ENCODE data around the gene KRR1. TPM values are rescaled to one million over a fixed set of nuclear protein-coding genes. Genes with fewer than 3 reads are reported as not detected.
"Not testable (repeated sequence)": the region's sequence is repeated elsewhere in the genome, so short reads cannot be mapped to it uniquely, and the experiment has no call there.

The KRR1 gene
- total RNA-seq, 1 experiment from 2014 or later: 192 TPM

DNA sequence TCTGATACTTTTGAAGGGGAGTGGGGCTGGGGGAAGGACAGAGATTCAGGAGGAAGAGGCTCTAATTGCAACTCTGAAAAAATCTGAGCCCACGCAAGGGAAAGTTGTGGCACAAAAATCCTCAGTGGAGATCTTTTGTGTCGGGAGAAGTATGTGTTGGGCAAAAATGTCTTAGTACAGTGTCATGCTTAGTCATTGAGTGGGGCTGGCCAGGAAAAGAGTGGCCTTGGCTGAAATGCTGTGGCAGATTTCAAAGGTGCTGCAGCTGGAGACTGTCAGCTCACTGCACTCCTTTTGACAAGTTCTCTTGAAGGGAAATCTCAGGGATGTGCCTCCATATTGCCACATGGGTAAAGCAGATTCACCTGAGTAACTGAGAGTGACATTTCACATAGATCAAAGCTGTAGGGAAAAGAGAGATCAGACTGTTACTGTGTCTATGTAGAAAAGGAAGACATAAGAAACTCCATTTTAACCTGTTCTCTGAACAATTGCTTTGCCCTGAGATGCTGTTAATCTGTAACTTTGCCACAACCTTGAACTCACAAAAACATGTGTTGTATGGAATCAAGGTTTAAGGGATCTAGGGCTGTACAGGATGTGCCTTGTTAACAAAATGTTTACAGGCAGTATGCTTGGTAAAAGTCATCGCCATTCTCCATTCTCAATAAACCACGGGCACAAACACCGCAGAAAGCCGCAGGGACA, 66.8 kb downstream of the KRR1 start:
- H3K9me2 ChIP-seq (ENCODE audit: insufficient read depth): no peaks in the 10 kb centered on the region
- no peaks in the 10 kb centered on the region for H3K36me3 ChIP-seq (ENCODE audit: control insufficient read depth in 1 of 2, insufficient read depth in 2 of 2, low read length in 2 of 2)
- intact Hi-C loops (cut with micrococcal nuclease): no loop called here
- no peaks in the 10 kb centered on the region for H3K9me3 ChIP-seq (ENCODE audit: control insufficient read depth in 1 of 2, insufficient read depth in 1 of 2, low read depth in 1 of 2, low read length in 2 of 2)
- ChIA-PET POLR2A (no interaction called here), RAD21 (ENCODE audit: low non-redundant PET in 1 of 2, low total read pairs in 2 of 2, uncharacterized antibody in 2 of 2, unreplicated experiment in 2 of 2) (no interaction called here), CTCF (no interaction called here)
- ATAC-seq (0 out of 2 replicates have a peak, but pooled peaks have one; percentile 22), DNase-seq (ENCODE audit: low read depth, low spot score) (no peak)
- H3K27me3 ChIP-seq (ENCODE audit: insufficient read depth, low read length): no peaks in the 10 kb centered on the region
- H3K79me2 ChIP-seq (ENCODE audit: insufficient read depth, low read length): no peaks in the 10 kb centered on the region
- peak; percentile 12 for TF ChIP-seq TCF7L2 (IDR thresholded peaks at IDR 0.05; ENCODE audit: borderline replicate concordance, extremely low read depth, insufficient read depth, insufficient read length)
- no peak for TF ChIP-seq EZH2phosphoT487 (IDR thresholded peaks at IDR 0.05; ENCODE audit: borderline replicate concordance)
- H3K4me3 ChIP-seq (replicated peaks in 1 of 2; ENCODE audit: low read depth in 1 of 2, low read length in 2 of 2): no peak overlapping the region
- H3K27ac ChIP-seq (ENCODE audit: low read depth, low read length): no peak overlapping the region
- no peak overlapping the region for H3K4me2 ChIP-seq (ENCODE audit: low read length)
- H4K20me1 ChIP-seq (ENCODE audit: insufficient read depth): no peaks in the 10 kb centered on the region
- H2AFZ ChIP-seq (ENCODE audit: low read depth, low read length, poor library complexity, severe bottlenecking): peak overlapping the region; percentile 77
- H3K9ac ChIP-seq (ENCODE audit: low read length): no peak overlapping the region
- BruUV-seq (replicated peaks): no TSS peak
- peaks cover 0 to 21% of the 10 kb centered on the region in 2 experiments; a peak in 3 of 4 replicates for H3K4me1 ChIP-seq (ENCODE audit: control insufficient read depth in 1 of 2, insufficient read depth in 2 of 2, low read length in 2 of 2)

DNA sequence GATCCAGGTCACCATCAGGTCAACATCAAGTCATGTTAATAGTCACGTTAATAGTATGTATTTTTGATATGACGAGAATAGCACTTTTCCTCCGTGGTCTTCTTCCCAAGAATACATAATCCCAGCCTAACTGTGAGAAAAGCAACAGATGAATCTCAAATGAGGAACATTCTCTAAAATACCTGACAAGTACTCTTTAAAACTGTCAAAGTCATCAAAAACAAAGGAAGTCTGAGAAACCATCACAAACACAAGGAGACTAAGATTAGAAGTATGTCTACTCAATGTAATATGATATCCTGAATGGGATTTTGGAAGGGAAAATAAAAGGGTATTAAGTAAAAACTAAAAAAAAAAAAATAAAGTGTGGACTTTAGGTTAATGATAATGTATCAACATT, 67.7 kb downstream of the KRR1 start:
- ChIA-PET RAD21 (ENCODE audit: low non-redundant PET in 1 of 2, low total read pairs in 2 of 2, uncharacterized antibody in 2 of 2, unreplicated experiment in 2 of 2) (no interaction called here), CTCF (no interaction called here), POLR2A (no interaction called here)
- Histone ChIP-seq H3K9ac (ENCODE audit: low read length) (no peak overlapping the region), H4K20me1 (ENCODE audit: insufficient read depth) (no peaks in the 10 kb centered on the region), H3K4me1 (ENCODE audit: control insufficient read depth in 1 of 2, insufficient read depth in 2 of 2, low read length in 2 of 2) (peaks cover 0 to 21% of the 10 kb centered on the region in 2 experiments; a peak in 3 of 4 replicates), H3K4me2 (ENCODE audit: low read length) (no peak overlapping the region), H3K79me2 (ENCODE audit: insufficient read depth, low read length) (no peaks in the 10 kb centered on the region), H3K36me3 (ENCODE audit: control insufficient read depth in 1 of 2, insufficient read depth in 2 of 2, low read length in 2 of 2) (no peaks in the 10 kb centered on the region), H3K9me3 (ENCODE audit: control insufficient read depth in 1 of 2, insufficient read depth in 1 of 2, low read depth in 1 of 2, low read length in 2 of 2) (no peaks in the 10 kb centered on the region; a peak in 1 of 4 replicates), H2AFZ (ENCODE audit: low read depth, low read length, poor library complexity, severe bottlenecking) (no peak overlapping the region), H3K4me3 (replicated peaks in 1 of 2; ENCODE audit: low read depth in 1 of 2, low read length in 2 of 2) (no peak overlapping the region), H3K27me3 (ENCODE audit: insufficient read depth, low read length) (no peaks in the 10 kb centered on the region), H3K27ac (ENCODE audit: low read depth, low read length) (no peak overlapping the region), H3K9me2 (ENCODE audit: insufficient read depth) (no peaks in the 10 kb centered on the region)
- DNase-seq (ENCODE audit: low read depth, low spot score): no peak
- intact Hi-C loops (cut with micrococcal nuclease): no loop called here
- TF ChIP-seq FOSL1 (IDR thresholded peaks at IDR 0.05; ENCODE audit: low read depth) (no peak), ZFX (IDR thresholded peaks at IDR 0.05) (no peak), CEBPB (IDR thresholded peaks at IDR 0.05; ENCODE audit: low read depth) (no peak), EZH2 (IDR thresholded peaks at IDR 0.05) (no peak), ELF1 (IDR thresholded peaks at IDR 0.05; ENCODE audit: borderline replicate concordance, low read depth) (no peak), SP1 (IDR thresholded peaks at IDR 0.05; ENCODE audit: low read depth) (no peak), ZNF274 (IDR thresholded peaks at IDR 0.05; ENCODE audit: low read depth, low read length) (no peak)
- TF ChIP-seq, protein P1, sequence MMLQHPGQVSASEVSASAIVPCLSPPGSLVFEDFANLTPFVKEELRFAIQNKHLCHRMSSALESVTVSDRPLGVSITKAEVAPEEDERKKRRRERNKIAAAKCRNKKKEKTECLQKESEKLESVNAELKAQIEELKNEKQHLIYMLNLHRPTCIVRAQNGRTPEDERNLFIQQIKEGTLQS (IDR thresholded peaks at IDR 0.05): no peak
- no peak for ATAC-seq
- no TSS peak for BruUV-seq (replicated peaks)

DNA sequence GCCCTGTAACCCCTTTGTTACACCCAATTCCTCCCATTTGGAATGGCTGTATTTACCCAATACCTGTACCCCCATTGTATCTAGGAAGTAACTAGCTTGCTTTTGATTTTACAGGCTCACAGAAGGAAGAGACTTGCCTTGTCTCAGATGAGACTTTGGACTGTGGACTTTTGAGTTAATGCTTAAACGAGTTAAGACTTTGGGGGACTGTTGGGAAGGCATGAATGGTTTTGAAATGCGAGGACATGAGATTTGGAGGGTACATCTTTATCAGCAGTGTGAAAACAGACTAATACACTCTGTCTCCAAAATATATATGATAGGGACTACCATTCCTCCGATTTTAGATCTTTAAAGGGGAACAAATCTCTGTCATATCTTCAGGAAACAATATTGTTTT, 69.0 kb downstream of the KRR1 start:
- CTCF ChIA-PET; H3K4me2 ChIP-seq (ENCODE audit: low read length); H3K9me3 ChIP-seq (ENCODE audit: control insufficient read depth in 1 of 2, insufficient read depth in 1 of 2, low read depth in 1 of 2, low read length in 2 of 2); H3K36me3 ChIP-seq (ENCODE audit: control insufficient read depth in 1 of 2, insufficient read depth in 2 of 2, low read length in 2 of 2); H4K20me1 ChIP-seq (ENCODE audit: insufficient read depth); H3K27me3 ChIP-seq (ENCODE audit: insufficient read depth, low read length); H2AFZ ChIP-seq (ENCODE audit: low read depth, low read length, poor library complexity, severe bottlenecking); POLR2A ChIA-PET; H3K79me2 ChIP-seq (ENCODE audit: insufficient read depth, low read length); H3K27ac ChIP-seq (ENCODE audit: low read depth, low read length); BruUV-seq (replicated peaks); ATAC-seq; H3K9me2 ChIP-seq (ENCODE audit: insufficient read depth); H3K9ac ChIP-seq (ENCODE audit: low read length); H3K4me3 ChIP-seq (replicated peaks in 1 of 2; ENCODE audit: low read depth in 1 of 2, low read length in 2 of 2); intact Hi-C loops (cut with micrococcal nuclease); DNase-seq (ENCODE audit: low read depth, low spot score); RAD21 ChIA-PET (ENCODE audit: low non-redundant PET in 1 of 2, low total read pairs in 2 of 2, uncharacterized antibody in 2 of 2, unreplicated experiment in 2 of 2): not testable (repeated sequence)
- H3K4me1 ChIP-seq (ENCODE audit: control insufficient read depth in 1 of 2, insufficient read depth in 2 of 2, low read length in 2 of 2): peaks cover 0 to 16% of the 10 kb centered on the region in 2 experiments; a peak in 3 of 4 replicates

Data from HCT116 (cell line).